Naive B cell (primary cell): ENCODE data around the gene TLE3. TPM values are rescaled to one million over a fixed set of nuclear protein-coding genes. Genes with fewer than 3 reads are reported as not detected.
"Not testable (repeated sequence)": the region's sequence is repeated elsewhere in the genome, so short reads cannot be mapped to it uniquely, and the experiment has no call there.

Experiments used
- ATAC-seq, 2 donors: fragments of 150-1000 bp; cut with Tn5 transposase; 2 replicates each; pipeline ENCODE4 v1.10.0; 2021; ENCODE audit warnings: low read depth in 2 of 2, mild to moderate bottlenecking in 2 of 2, moderate library complexity in 2 of 2
- DNase-seq: peaks from one replicate; pipeline ENCODE4 v3.0.0; 2022
- H3K27ac Mint-ChIP-seq, 6 donors: one replicate each; pipeline ENCODE4 v1.8.0; 2020 to 2022; ENCODE audit warnings: mild to moderate bottlenecking in 6 of 6, mixed read lengths in 6 of 6, moderate library complexity in 5 of 6, inconsistent platforms in 2 of 6
- H3K27me3 Mint-ChIP-seq, 3 donors: one replicate each; pipeline ENCODE4 v1.8.0; 2021 to 2022; ENCODE audit warnings: mixed read lengths in 3 of 3, mild to moderate bottlenecking in 1 of 3
- H3K36me3 Mint-ChIP-seq, 2 donors: one replicate each; pipeline ENCODE4 v1.8.0; 2020 to 2022; ENCODE audit warnings: mixed read lengths in 2 of 2, inconsistent platforms in 1 of 2, mild to moderate bottlenecking in 1 of 2
- H3K4me1 Mint-ChIP-seq, 3 donors: one replicate each; pipeline ENCODE4 v1.8.0; 2020 to 2022; ENCODE audit warnings: mixed read lengths in 3 of 3, inconsistent platforms in 1 of 3, mild to moderate bottlenecking in 1 of 3, moderate library complexity in 1 of 3
- H3K4me3 Mint-ChIP-seq, 8 donors: one replicate each; pipeline ENCODE4 v1.8.0; 2020 to 2022; ENCODE audit warnings: mild to moderate bottlenecking in 8 of 8, mixed read lengths in 8 of 8, moderate library complexity in 8 of 8, inconsistent platforms in 2 of 8
- H3K9me3 Mint-ChIP-seq, 7 donors: one replicate each; pipeline ENCODE4 v1.8.0; 2020 to 2022; ENCODE audit warnings: mixed read lengths in 7 of 7, mild to moderate bottlenecking in 5 of 7, inconsistent platforms in 2 of 7, moderate library complexity in 1 of 7
- polyA plus RNA-seq, 6 donors: library from polyadenylated mRNA; unstranded; fragments of 300-500 nt; fragmentation: Illumina TruSeq; gene quantifications; one replicate each; pipeline ENCODE4 v1.2.3, GENCODE V29; 2021; ENCODE audit warnings: low read depth in 6 of 6

The TLE3 gene
- polyA plus RNA-seq, 6 donors from 2014 or later, result 0.40 to 37.9 (median 15.8) TPM

DNA sequence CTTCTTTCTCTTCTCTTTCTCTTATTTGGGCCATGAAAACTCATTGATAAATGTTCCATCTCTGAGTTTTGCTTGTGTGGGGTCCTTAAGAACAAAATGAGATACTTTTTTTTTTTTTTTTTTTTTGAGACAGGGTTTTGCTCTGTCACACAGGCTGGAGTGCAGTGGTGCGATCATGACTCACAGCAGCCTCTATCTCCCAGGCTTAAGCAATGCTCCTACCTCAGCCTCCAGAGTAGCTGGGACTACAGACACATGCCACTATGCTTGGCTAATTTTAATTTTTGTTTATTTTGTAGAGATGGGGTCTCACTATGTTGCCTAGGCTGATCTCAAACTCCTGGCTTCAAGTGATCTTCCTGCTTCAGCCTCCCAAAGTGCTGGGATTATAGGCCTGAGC lies 39.3 kb upstream of the TLE3 start:
- H3K9me3 Mint-ChIP-seq, DNase-seq, ATAC-seq, H3K27ac Mint-ChIP-seq, H3K4me3 Mint-ChIP-seq: not testable (repeated sequence)
- peaks cover 17 to 21% (median 17%) of the 10 kb centered on the region in 3 donors for H3K4me1 Mint-ChIP-seq
- peaks cover 0 to 36% (median 27%) of the 10 kb centered on the region in 3 donors for H3K27me3 Mint-ChIP-seq
- peaks cover 0 to 12% of the 10 kb centered on the region in 2 donors for H3K36me3 Mint-ChIP-seq

- Mint-ChIP-seq H3K27ac (no peak overlapping the region), H3K4me3 (no peak overlapping the region), H3K9me3 (peaks cover 0 to 8% (median 2%) of the 10 kb centered on the region in 7 donors), H3K36me3 (peaks cover 0 to 12% of the 10 kb centered on the region in 2 donors), H3K4me1 (no peaks in the 10 kb centered on the region), H3K27me3 (peaks cover 0 to 20% (median 19%) of the 10 kb centered on the region in 3 donors)
- DNase-seq (no peak), ATAC-seq (no peak)
Measured at GRCh38 chr15:70133781-70134421, 36.2 kb upstream of the TLE3 start.

GRCh38 chr15:70133296-70133695 lies 35.6 kb upstream of the TLE3 start:
- H3K27ac Mint-ChIP-seq, result no peak overlapping the region
- H3K9me3 Mint-ChIP-seq, result peaks cover 0 to 8% (median 2%) of the 10 kb centered on the region in 7 donors
- DNase-seq, result no peak
- H3K4me1 Mint-ChIP-seq, result no peaks in the 10 kb centered on the region
- H3K4me3 Mint-ChIP-seq, result no peak overlapping the region
- H3K36me3 Mint-ChIP-seq, result peaks cover 0 to 12% of the 10 kb centered on the region in 2 donors
- H3K27me3 Mint-ChIP-seq, result peaks cover 0 to 20% (median 17%) of the 10 kb centered on the region in 3 donors
- ATAC-seq, result no peak

DNA sequence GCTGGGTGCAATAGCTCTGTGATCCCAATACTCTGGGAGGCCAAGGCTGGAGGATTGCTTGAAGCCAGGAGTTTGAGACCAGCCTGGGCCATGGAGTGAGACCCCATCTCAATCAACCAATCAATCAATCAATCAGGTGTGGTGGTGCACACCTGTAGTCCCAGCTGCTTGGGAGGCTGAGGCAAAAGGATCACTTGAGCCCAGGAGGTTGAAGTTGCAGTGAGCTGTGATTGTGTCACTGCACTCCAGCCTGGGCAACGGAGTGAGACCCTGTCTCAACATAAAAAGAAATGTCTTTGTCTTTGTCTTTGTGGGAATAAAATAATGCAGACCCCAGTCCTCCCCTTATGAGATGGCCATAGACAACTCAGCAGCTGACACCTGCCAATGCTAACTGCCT lies 34.9 kb upstream of the TLE3 start:
- peaks cover 0 to 25% (median 23%) of the 10 kb centered on the region in 3 donors for H3K27me3 Mint-ChIP-seq
- no peak for ATAC-seq
- H3K27ac Mint-ChIP-seq, result no peak overlapping the region
- peaks cover 0 to 3% (median 0%) of the 10 kb centered on the region in 3 donors for H3K4me1 Mint-ChIP-seq
- peaks cover 0 to 12% of the 10 kb centered on the region in 2 donors for H3K36me3 Mint-ChIP-seq
- no peak for DNase-seq
- peaks cover 0 to 8% (median 2%) of the 10 kb centered on the region in 7 donors for H3K9me3 Mint-ChIP-seq
- H3K4me3 Mint-ChIP-seq, result no peak overlapping the region

DNA sequence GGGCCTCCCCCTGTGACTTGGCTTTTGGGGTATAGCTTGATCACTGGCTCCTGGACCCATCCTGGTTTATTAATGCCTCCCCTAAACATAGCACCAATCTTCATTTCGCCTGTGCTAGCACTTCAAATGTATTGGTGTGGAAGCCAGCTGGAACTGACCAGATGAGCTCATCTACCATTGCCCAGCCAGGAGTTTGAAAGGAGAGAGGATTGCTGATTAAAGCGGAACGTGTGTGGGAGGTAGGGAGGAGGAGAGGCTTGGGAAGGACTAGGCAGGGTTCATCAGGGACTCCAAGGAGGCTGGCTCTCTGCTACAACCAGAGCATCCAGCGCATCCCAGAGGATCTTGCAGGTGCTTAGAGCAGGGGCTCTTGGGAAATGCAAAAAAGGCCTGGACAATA lies 34.4 kb upstream of the TLE3 start:
- Mint-ChIP-seq H3K36me3 (peaks cover 0 to 12% of the 10 kb centered on the region in 2 donors), H3K4me1 (peaks cover 0 to 3% (median 0%) of the 10 kb centered on the region in 3 donors), H3K27me3 (peaks cover 0 to 28% (median 28%) of the 10 kb centered on the region in 3 donors), H3K9me3 (peaks cover 0 to 8% (median 2%) of the 10 kb centered on the region in 7 donors), H3K27ac (no peak overlapping the region), H3K4me3 (peak overlapping the region in 1 of 8 donors; percentile 9)
- ATAC-seq (no peak), DNase-seq (no peak)

GRCh38 chr15:70128414-70129140 lies 30.9 kb upstream of the TLE3 start:
- H3K27ac Mint-ChIP-seq, result no peak overlapping the region
- H3K4me3 Mint-ChIP-seq, result no peak overlapping the region
- DNase-seq (no peak), ATAC-seq (no peak)
- no peaks in the 10 kb centered on the region for H3K36me3 Mint-ChIP-seq
- peaks cover 15 to 45% (median 39%) of the 10 kb centered on the region in 3 donors for H3K27me3 Mint-ChIP-seq
- no peaks in the 10 kb centered on the region for H3K9me3 Mint-ChIP-seq
- H3K4me1 Mint-ChIP-seq, result peaks cover 0 to 3% (median 3%) of the 10 kb centered on the region in 3 donors

DNA sequence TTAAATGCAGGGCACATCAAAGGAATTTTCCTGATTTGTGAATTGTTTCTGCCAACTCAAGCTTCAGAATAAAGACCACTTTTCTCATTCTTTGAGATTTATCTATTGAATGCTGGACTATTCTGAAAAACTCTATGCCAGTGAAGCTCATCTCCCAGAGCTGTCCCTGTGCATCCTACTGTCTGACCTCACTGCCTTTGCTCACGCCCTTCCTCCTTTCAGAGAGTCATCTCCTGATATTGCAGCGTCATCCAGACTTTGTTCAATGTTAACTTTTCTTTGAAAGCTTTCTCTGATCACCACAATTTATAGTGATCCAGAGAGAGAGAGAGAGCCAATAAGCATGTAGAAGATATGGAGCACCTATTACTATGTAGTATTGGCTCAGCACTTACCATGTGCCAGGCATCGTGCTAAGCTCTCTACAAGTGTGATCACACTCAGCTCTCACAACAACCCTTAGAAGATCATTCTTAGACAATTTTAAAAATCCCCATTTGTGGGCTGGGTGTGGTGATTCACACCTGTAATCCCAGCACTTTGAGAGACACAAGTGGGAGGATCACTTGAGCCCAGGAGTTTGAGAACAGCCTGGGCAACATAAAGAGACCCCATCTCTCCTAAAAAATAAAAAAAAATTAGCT lies 30.2 kb upstream of the TLE3 start:
- H3K27me3 Mint-ChIP-seq, result peaks cover 21 to 52% (median 45%) of the 10 kb centered on the region in 3 donors
- peaks cover 0 to 3% (median 3%) of the 10 kb centered on the region in 3 donors for H3K4me1 Mint-ChIP-seq
- no peak for ATAC-seq
- no peak for DNase-seq
- H3K27ac Mint-ChIP-seq, result no peak overlapping the region
- no peaks in the 10 kb centered on the region for H3K9me3 Mint-ChIP-seq
- H3K36me3 Mint-ChIP-seq, result no peaks in the 10 kb centered on the region
- no peak overlapping the region for H3K4me3 Mint-ChIP-seq

- no peak for DNase-seq
- H3K4me3 Mint-ChIP-seq, result no peak overlapping the region
- H3K36me3 Mint-ChIP-seq, result no peaks in the 10 kb centered on the region
- no peak overlapping the region for H3K27ac Mint-ChIP-seq
- no peaks in the 10 kb centered on the region for H3K9me3 Mint-ChIP-seq
- ATAC-seq, result no peak
- peaks cover 0 to 5% (median 3%) of the 10 kb centered on the region in 3 donors for H3K4me1 Mint-ChIP-seq
- H3K27me3 Mint-ChIP-seq, result peaks cover 21 to 52% (median 45%) of the 10 kb centered on the region in 3 donors
Measured at GRCh38 chr15:70127288-70127746, 29.6 kb upstream of the TLE3 start.

DNA sequence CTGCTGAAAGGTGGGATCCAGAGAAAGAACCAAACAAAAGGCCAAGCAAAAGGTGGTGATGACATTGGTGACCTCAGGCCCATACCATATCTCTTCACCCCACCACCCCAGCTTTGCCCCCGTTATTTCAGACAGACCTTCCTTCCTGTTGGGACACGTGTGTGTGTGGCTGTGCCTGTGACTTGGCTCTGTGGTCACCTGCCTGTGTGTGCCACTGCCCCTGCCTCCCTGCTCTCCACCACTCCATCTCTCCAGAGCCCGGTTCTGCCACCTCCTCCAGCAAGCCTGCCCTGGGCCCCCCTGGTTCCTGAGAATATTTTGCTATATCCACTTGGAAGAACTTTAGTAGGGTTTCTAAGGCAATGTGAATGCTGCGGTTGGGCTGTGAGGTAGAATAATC lies 28.6 kb upstream of the TLE3 start:
- no peaks in the 10 kb centered on the region for H3K36me3 Mint-ChIP-seq
- ATAC-seq, result no peak
- DNase-seq, result no peak
- H3K27ac Mint-ChIP-seq, result peak overlapping the region in 1 of 6 donors; percentile 82
- H3K27me3 Mint-ChIP-seq, result peaks cover 21 to 52% (median 45%) of the 10 kb centered on the region in 3 donors
- no peak overlapping the region for H3K4me3 Mint-ChIP-seq
- H3K9me3 Mint-ChIP-seq, result no peaks in the 10 kb centered on the region
- peaks cover 0 to 8% (median 3%) of the 10 kb centered on the region in 3 donors for H3K4me1 Mint-ChIP-seq

- Mint-ChIP-seq H3K4me3 (no peak overlapping the region), H3K27me3 (peaks cover 21 to 52% (median 45%) of the 10 kb centered on the region in 3 donors), H3K4me1 (peaks cover 0 to 12% (median 3%) of the 10 kb centered on the region in 3 donors), H3K9me3 (no peaks in the 10 kb centered on the region), H3K36me3 (no peaks in the 10 kb centered on the region), H3K27ac (peak overlapping the region in 2 of 6 donors; percentile 1 to 78)
- ATAC-seq, result no peak
- no peak for DNase-seq
Measured at GRCh38 chr15:70125605-70126004, 27.9 kb upstream of the TLE3 start.

DNA sequence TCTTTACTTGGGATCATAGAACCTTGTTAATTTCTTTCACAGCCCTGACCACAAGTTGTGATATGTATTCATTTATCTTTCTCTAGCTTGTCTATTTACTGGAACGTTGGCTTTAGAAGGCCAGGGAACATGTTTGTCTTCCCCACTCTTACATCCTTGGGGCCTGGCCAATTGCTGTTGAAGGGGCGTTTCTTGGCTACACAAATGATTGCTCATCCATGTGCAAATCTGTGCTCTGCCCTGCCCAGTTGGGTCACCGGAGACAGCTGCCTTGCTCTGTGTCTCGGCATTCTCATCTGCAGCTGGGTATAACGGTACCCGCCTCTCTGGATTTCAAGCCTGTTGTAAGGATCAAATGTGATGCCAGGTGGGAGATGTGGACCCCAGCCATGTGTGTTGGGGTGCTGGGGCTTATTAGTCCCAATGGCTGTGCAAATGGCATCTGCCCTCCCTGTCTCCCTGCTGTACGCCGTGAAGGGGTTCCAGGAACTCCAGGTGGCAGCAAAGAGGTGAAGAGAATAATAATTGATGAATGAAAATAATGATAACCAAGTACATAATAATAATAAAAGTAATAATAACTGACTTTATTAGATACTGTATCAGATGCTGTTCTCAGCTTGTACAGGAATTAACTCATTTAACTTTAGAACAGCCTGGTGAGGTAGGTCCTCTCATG lies 24.0 kb upstream of the TLE3 start:
- ATAC-seq, result no peak
- DNase-seq, result no peak
- Mint-ChIP-seq H3K36me3 (no peaks in the 10 kb centered on the region), H3K4me3 (no peak overlapping the region), H3K27ac (peak overlapping the region in 1 of 6 donors; percentile 90), H3K4me1 (peaks cover 0 to 8% (median 3%) of the 10 kb centered on the region in 3 donors), H3K9me3 (no peaks in the 10 kb centered on the region), H3K27me3 (peaks cover 24 to 38% (median 33%) of the 10 kb centered on the region in 3 donors)

DNA sequence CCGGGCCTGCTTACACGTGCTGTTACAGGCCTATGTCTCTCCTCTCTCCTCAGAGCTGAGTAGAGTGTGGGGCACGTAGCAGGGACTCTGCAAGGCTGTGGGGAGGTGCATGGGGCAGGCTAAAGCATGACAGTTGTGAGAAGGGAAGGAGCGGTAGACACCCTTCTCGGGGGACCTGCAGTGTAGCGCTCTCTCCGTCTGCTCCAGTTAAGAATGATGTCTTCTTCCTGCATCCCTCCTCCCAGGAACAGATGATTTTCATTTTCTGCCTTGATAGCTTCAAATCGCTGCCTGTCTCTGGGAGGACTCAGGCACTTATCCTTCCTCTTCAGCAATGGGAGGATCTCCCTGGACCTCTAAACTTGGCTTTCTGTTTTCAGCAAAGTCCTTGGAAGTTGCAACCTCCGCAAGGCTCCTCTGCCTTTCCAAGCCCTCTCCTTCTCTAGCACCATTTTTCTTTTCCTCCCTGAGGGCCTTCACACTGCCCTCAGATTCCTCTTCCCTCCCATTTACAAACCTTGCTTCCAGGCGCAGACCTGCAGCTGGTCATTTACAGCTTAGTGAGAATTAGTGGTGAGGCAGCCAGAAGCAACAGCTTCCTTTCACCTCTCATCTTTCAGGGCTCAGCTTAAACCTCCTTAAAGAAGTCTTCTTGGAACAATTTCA lies 23.4 kb upstream of the TLE3 start:
- H3K4me1 Mint-ChIP-seq, result peaks cover 0 to 8% (median 0%) of the 10 kb centered on the region in 3 donors
- DNase-seq (no peak), ATAC-seq (no peak)
- no peak overlapping the region for H3K4me3 Mint-ChIP-seq
- no peaks in the 10 kb centered on the region for H3K9me3 Mint-ChIP-seq
- peaks cover 26 to 37% (median 36%) of the 10 kb centered on the region in 3 donors for H3K27me3 Mint-ChIP-seq
- H3K27ac Mint-ChIP-seq, result no peak overlapping the region
- no peaks in the 10 kb centered on the region for H3K36me3 Mint-ChIP-seq
